Fibroblast of villous mesenchyme (primary cell): ENCODE measurements around the gene STAC3. TPM values are rescaled to one million over a fixed set of nuclear protein-coding genes. Genes with fewer than 3 reads are reported as not detected.

ENCODE experiments used
- DNase-seq: peaks from one replicate; pipeline ENCODE4 v3.0.0-alpha.2; 2010; ENCODE audit warnings: low read depth
- H3K4me3 ChIP-seq: 2 replicates; pipeline ENCODE4 v1.5.1; 2011; ENCODE audit warnings: low read depth, mild to moderate bottlenecking, low read length
- total RNA-seq: library from RNA; depleted of rRNA; stranded (reverse); fragments of >200 nt; gene quantifications from 2 replicates; pipeline ENCODE4 v1.2.3, GENCODE V29; 2012
- TF ChIP-seq, protein P1 (sequence below): IDR thresholded peaks from 2 replicates; pipeline ENCODE4 v1.5.1; 2012; ENCODE audit warnings: low read depth, mild to moderate bottlenecking, low read length; ENCODE audit not compliant: insufficient read depth

STAC3 gene
- total RNA-seq, 1 donor = 1.3 TPM

GRCh38 chr12:57255916-57256315, 4.9 kb upstream of the STAC3 start:
- H3K4me3 ChIP-seq = no peak overlapping the region
- no peak for DNase-seq
- TF ChIP-seq, protein P1, sequence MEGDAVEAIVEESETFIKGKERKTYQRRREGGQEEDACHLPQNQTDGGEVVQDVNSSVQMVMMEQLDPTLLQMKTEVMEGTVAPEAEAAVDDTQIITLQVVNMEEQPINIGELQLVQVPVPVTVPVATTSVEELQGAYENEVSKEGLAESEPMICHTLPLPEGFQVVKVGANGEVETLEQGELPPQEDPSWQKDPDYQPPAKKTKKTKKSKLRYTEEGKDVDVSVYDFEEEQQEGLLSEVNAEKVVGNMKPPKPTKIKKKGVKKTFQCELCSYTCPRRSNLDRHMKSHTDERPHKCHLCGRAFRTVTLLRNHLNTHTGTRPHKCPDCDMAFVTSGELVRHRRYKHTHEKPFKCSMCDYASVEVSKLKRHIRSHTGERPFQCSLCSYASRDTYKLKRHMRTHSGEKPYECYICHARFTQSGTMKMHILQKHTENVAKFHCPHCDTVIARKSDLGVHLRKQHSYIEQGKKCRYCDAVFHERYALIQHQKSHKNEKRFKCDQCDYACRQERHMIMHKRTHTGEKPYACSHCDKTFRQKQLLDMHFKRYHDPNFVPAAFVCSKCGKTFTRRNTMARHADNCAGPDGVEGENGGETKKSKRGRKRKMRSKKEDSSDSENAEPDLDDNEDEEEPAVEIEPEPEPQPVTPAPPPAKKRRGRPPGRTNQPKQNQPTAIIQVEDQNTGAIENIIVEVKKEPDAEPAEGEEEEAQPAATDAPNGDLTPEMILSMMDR = no peak

DNA sequence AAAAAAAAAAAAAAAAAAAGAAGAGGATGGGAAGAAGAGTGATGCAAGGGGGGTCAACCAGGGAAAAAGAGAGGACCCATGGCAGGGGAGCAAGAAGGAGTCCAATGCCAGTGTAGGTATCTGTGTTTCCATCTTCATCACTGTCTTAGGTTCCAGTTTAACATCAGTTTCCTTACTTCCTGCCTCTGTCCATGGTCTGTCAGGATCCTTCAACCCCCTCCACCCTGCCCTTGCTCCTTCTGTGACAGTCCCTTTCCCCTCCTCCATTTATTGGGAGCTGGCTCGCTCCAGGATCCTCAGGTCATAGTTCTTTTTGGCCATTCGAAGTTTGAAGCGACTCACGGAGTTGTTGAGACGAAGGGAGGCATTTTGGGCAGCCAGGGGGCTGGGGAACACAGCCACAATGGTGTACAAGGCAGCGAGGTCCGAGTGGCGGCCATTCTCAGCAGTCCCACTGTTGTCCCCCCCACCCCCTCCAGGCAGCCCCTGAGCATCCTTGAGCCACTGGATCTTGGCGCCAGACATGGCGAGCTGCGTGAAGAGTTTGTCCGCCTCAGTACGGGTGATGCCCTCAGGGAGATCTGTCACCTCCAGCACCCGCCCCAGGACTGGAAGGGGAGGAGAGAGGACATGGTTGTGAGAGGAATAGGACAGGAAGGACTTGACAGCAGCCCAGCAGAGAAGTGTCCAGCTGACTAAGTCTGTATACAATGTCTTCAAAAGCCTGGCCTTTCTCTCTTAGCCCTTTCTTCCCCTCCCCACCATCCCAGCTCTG, 3.7 kb upstream of the STAC3 start:
- H3K4me3 ChIP-seq = no peak overlapping the region
- DNase-seq = no peak
- TF ChIP-seq, protein P1 = no peak

GRCh38 chr12:57250541-57250940, 446 bp downstream of the STAC3 start:
- TF ChIP-seq, protein P1 = no peak
- no peak overlapping the region for H3K4me3 ChIP-seq
- DNase-seq = no peak

DNA sequence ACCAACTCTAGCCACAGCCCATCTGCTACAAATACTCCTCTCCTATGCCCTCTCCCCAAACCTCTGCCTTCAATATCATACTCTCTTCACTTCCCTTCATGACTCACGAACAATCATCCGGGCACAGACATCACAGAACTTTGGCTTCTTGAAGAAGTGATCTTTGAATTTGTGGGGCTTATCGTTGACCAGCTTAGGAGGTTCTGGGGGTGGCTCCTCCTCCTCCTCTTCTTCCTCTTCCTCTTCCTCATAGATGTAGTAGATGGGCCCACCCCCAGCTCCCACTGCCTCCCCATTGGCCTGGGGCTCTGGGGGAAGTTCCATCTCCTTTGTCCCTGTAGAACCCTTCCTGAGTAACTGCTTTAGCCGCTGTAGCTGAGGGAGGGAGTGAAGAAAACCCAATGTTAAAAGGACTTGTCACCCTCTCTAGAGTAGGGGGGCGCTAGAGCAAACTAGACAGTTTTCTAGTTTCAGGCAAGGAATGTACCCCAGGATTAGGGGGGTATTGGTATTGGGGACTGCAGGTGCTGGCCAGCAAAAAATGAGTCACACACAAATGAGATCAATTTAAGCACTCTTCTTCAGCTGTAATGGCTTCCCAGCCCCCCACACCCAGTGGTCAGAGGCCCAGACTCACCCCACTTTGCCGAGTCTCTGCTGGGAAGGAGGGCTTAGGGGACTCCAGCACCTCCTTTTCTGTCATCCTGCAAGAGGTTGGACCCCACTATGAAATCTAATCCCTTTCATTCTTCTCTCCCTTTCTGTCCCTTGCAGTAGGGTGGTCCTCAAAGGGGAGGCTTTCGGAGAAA, 1.8 kb downstream of the STAC3 start:
- no peak for DNase-seq
- no peak overlapping the region for H3K4me3 ChIP-seq
- TF ChIP-seq, protein P1 = no peak

GRCh38 chr12:57247041-57247440, 3.9 kb downstream of the STAC3 start:
- H3K4me3 ChIP-seq = no peak overlapping the region
- TF ChIP-seq, protein P1 = no peak
- DNase-seq = no peak

GRCh38 chr12:57244312-57244696, 6.7 kb downstream of the STAC3 start:
- TF ChIP-seq, protein P1 = no peak
- no peak for DNase-seq
- H3K4me3 ChIP-seq = no peak overlapping the region
